SK-N-SH (cell line): Measurements from ENCODE around the gene MAST2.

ENCODE experiments used
- GABPA ChIP-seq: IDR thresholded peaks from 2 replicates; pipeline ENCODE4 v1.4.0; 2012; ENCODE audit warnings: low read depth, mild to moderate bottlenecking
- POLR2AphosphoS5 ChIP-seq: IDR thresholded peaks from 2 replicates; pipeline ENCODE4 v1.6.1; 2012; ENCODE audit warnings: low read depth, low read length
- TF ChIP-seq, protein P1 (sequence below): fragments of 200-600 bp; sonication (generic); IDR thresholded peaks from 2 replicates; pipeline ENCODE4 v1.6.1; 2017; ENCODE audit warnings: antibody characterized with exemption, mild to moderate bottlenecking, moderate library complexity

GRCh38 chr1:45972621-45973020 is 169.2 kb downstream of the MAST2 start:
- TF ChIP-seq, protein P1, sequence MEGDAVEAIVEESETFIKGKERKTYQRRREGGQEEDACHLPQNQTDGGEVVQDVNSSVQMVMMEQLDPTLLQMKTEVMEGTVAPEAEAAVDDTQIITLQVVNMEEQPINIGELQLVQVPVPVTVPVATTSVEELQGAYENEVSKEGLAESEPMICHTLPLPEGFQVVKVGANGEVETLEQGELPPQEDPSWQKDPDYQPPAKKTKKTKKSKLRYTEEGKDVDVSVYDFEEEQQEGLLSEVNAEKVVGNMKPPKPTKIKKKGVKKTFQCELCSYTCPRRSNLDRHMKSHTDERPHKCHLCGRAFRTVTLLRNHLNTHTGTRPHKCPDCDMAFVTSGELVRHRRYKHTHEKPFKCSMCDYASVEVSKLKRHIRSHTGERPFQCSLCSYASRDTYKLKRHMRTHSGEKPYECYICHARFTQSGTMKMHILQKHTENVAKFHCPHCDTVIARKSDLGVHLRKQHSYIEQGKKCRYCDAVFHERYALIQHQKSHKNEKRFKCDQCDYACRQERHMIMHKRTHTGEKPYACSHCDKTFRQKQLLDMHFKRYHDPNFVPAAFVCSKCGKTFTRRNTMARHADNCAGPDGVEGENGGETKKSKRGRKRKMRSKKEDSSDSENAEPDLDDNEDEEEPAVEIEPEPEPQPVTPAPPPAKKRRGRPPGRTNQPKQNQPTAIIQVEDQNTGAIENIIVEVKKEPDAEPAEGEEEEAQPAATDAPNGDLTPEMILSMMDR = no peak
- TF ChIP-seq POLR2AphosphoS5 (no peak), GABPA (no peak)
